HFFc6 (cell line): ENCODE data around the gene SPARC. TPM values are rescaled to one million over a fixed set of nuclear protein-coding genes. Genes with fewer than 3 reads are reported as not detected.

Experiments
- DNase-seq: peaks from one replicate; pipeline ENCODE4 v3.0.0-alpha.2; 2018
- H3K27ac Mint-ChIP-seq: 2 replicates; pipeline ENCODE4 v1.8.0; 2020; ENCODE audit warnings: mild to moderate bottlenecking, mixed read lengths
- H3K27me3 Mint-ChIP-seq: 2 replicates; pipeline ENCODE4 v1.8.0; 2021; ENCODE audit warnings: mild to moderate bottlenecking, moderate library complexity, mixed read lengths; ENCODE audit not compliant: insufficient read depth
- H3K36me3 Mint-ChIP-seq: 2 replicates; pipeline ENCODE4 v1.8.0; 2021; ENCODE audit warnings: low read depth, mixed read lengths
- H3K4me1 Mint-ChIP-seq: 2 replicates; pipeline ENCODE4 v1.8.0; 2020; ENCODE audit warnings: low read depth, mixed read lengths
- H3K4me3 Mint-ChIP-seq: 2 replicates; pipeline ENCODE4 v1.8.0; 2020; ENCODE audit warnings: mild to moderate bottlenecking, moderate library complexity, mixed read lengths
- H3K9me3 Mint-ChIP-seq: 2 replicates; pipeline ENCODE4 v1.8.0; 2020; ENCODE audit warnings: mild to moderate bottlenecking, mixed read lengths
- CTCF ChIP-seq: fragments of 200-600 bp; sonication (generic); IDR thresholded peaks from 2 replicates; pipeline ENCODE4 v1.5.0; 2021; ENCODE audit warnings: antibody characterized with exemption, mild to moderate bottlenecking
- total RNA-seq, 6 experiments: library from RNA; stranded (reverse); fragmentation: NEBNext Ultra II Directional; extraction: Animal tissue kit (Norgen Biotek cat#: 25700); gene quantifications; 2 replicates in 1 of 6; 3 replicates in 5 of 6; pipeline ENCODE4 v1.2.3, GENCODE V29; 2021

Gene SPARC
- total RNA-seq, 6 experiments from 2014 or later = 3,729 to 5,836 (median 4,094) TPM

GRCh38 chr5:151664694-151665585, 21.8 kb downstream of the SPARC start:
- H3K9me3 Mint-ChIP-seq = no peaks in the 10 kb centered on the region
- TF ChIP-seq CTCF = no peak
- peak overlapping the region; percentile 93 for H3K27ac Mint-ChIP-seq
- H3K4me1 Mint-ChIP-seq = peaks cover 99% of the 10 kb centered on the region
- H3K36me3 Mint-ChIP-seq = peaks cover 73% of the 10 kb centered on the region
- DNase-seq = no peak
- peaks cover 28% of the 10 kb centered on the region for H3K27me3 Mint-ChIP-seq
- peak overlapping the region; percentile 67 for H3K4me3 Mint-ChIP-seq

- DNase-seq = no peak
- peaks cover 99% of the 10 kb centered on the region for H3K4me1 Mint-ChIP-seq
- H3K9me3 Mint-ChIP-seq = no peaks in the 10 kb centered on the region
- peaks cover 26% of the 10 kb centered on the region for H3K27me3 Mint-ChIP-seq
- no peak for TF ChIP-seq CTCF
- peak overlapping the region; percentile 93 for H3K27ac Mint-ChIP-seq
- H3K4me3 Mint-ChIP-seq = peak overlapping the region; percentile 67
- peaks cover 62% of the 10 kb centered on the region for H3K36me3 Mint-ChIP-seq
Observed at GRCh38 chr5:151663617-151664293, 23.0 kb downstream of the SPARC start.

GRCh38 chr5:151662805-151663204, 23.9 kb downstream of the SPARC start:
- peak overlapping the region; percentile 93 for H3K27ac Mint-ChIP-seq
- no peaks in the 10 kb centered on the region for H3K9me3 Mint-ChIP-seq
- peaks cover 91% of the 10 kb centered on the region for H3K4me1 Mint-ChIP-seq
- H3K4me3 Mint-ChIP-seq = peak overlapping the region; percentile 67
- no peak for TF ChIP-seq CTCF
- H3K27me3 Mint-ChIP-seq = peaks cover 22% of the 10 kb centered on the region
- H3K36me3 Mint-ChIP-seq = peaks cover 52% of the 10 kb centered on the region
- no peak for DNase-seq

- Mint-ChIP-seq H3K9me3 (no peaks in the 10 kb centered on the region), H3K4me3 (peak overlapping the region; percentile 67), H3K36me3 (peaks cover 50% of the 10 kb centered on the region), H3K27me3 (peaks cover 22% of the 10 kb centered on the region), H3K4me1 (peaks cover 86% of the 10 kb centered on the region), H3K27ac (peak overlapping the region; percentile 93)
- no peak for DNase-seq
- no peak for TF ChIP-seq CTCF
Observed at GRCh38 chr5:151661968-151662732, 24.6 kb downstream of the SPARC start.
